OCI-LY3 (cell line): ENCODE measurements around the gene OBP2B.
"Not testable (repeated sequence)": the region's sequence is repeated elsewhere in the genome, so short reads cannot be mapped to it uniquely, and the experiment has no call there.

Experiments
- H2AFZ ChIP-seq: fragments of 200-600, 300-600 bp; shearing (Covaris generic); 2 replicates; pipeline ENCODE4 v1.6.0; 2014; ENCODE audit warnings: antibody characterized with exemption, low read depth, low read length
- H3K27ac ChIP-seq: fragments of 200-600, 300-600 bp; sonication (generic); 2 replicates; pipeline ENCODE4 v1.5.1; 2014; ENCODE audit warnings: mild to moderate bottlenecking, low read length, moderate library complexity, mixed read lengths
- H3K27me3 ChIP-seq: fragments of 200-600, 300-600 bp; sonication (generic); 2 replicates; pipeline ENCODE4 v1.6.1; 2014; ENCODE audit warnings: low read depth, low read length, mixed read lengths
- H3K36me3 ChIP-seq: fragments of 200-600, 300-600 bp; sonication (generic); replicated peaks from 2 replicates; pipeline ENCODE3; 2014; ENCODE audit warnings: low read depth, low read length, mixed read lengths
- H3K4me1 ChIP-seq: fragments of 300-600, 200-600 bp; sonication (generic); 2 replicates; pipeline ENCODE4 v1.6.1; 2014; ENCODE audit warnings: low read length, mixed read lengths
- H3K4me2 ChIP-seq: fragments of 200-600, 300-600 bp; sonication (generic); 2 replicates; pipeline ENCODE4 v1.6.1; 2014; ENCODE audit warnings: low read length, mixed read lengths
- H3K4me3 ChIP-seq: fragments of 300-600, 200-600 bp; sonication (generic); 2 replicates; pipeline ENCODE4 v1.5.1; 2014; ENCODE audit warnings: antibody characterized with exemption, mild to moderate bottlenecking, low read length, moderate library complexity
- H3K79me2 ChIP-seq: fragments of 300-600, 200-600 bp; shearing (Covaris generic); 2 replicates; pipeline ENCODE4 v1.6.1; 2014; ENCODE audit warnings: mild to moderate bottlenecking, low read length, mixed read lengths
- H3K9ac ChIP-seq: fragments of 300-600, 200-600 bp; shearing (Covaris generic); 2 replicates; pipeline ENCODE4 v1.6.0; 2014; ENCODE audit warnings: mild to moderate bottlenecking, low read length, moderate library complexity
- H3K9me3 ChIP-seq: fragments of 200-600, 300-600 bp; shearing (Covaris generic); 2 replicates; pipeline ENCODE4 v1.6.1; 2014; ENCODE audit warnings: low read length, mixed read lengths; ENCODE audit not compliant: insufficient read depth
- H4K20me1 ChIP-seq: fragments of 200-600, 300-600 bp; sonication (generic); 2 replicates; pipeline ENCODE4 v1.6.1; 2016; ENCODE audit warnings: low read length, mixed read lengths; ENCODE audit not compliant: insufficient read depth
- EZH2phosphoT487 ChIP-seq: fragments of 200-600 bp; shearing (Covaris generic); IDR thresholded peaks from 2 replicates; pipeline ENCODE4 v1.6.1; 2018; ENCODE audit warnings: antibody characterized with exemption, mixed run types, low read depth
- TF ChIP-seq, protein P1 (sequence below): fragments of 200-600, 300-600 bp; sonication (generic); IDR thresholded peaks from 2 replicates; pipeline ENCODE4 v1.5.1; 2014; ENCODE audit warnings: antibody characterized with exemption, low read length, low read depth

OBP2B gene

DNA sequence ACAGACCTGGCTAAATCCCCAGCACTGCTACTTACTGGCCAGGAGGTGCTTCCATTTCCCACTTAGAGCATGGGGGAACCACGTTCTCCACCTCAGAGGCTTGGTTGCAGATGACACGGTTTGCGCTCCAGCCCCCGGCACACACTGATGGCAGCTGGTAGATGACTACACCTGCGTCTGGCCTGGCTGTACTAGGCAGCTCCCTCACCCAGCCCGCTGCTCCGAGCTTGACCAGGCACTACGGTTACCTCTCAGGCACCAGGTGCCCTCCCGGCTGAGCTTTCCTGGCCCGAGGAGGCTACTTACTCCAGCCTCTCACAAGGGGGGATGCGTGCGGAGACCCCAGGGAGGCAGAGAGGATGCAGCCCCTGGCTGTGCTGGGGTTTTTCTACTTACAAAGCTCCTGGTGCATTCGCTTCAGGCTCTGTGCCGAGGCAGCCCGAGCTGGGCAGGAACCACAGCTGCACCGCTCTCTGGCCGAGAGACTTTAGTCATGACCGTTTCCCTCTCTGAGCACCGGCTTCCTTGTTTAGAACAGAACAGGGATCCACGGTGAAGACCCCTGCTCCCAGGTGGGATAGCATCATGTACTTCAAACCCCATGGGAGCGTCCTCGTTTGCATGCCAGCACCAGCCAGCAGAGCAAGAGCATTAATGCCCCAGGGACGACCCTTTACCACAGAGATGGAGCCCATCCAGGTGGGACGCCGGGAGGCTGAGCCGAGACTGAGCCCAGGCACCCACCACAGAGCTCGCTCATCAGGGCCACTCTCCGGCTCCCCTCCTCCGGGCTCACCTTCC is 37.7 kb downstream of the OBP2B start:
- Histone ChIP-seq H3K36me3 (no peaks in the 10 kb centered on the region), H2AFZ (no peak overlapping the region), H3K27ac (no peak overlapping the region), H3K79me2 (no peaks in the 10 kb centered on the region), H3K4me2 (peak overlapping the region; percentile 46), H3K9ac (no peak overlapping the region), H3K9me3 (no peaks in the 10 kb centered on the region), H3K4me3 (peak overlapping the region; percentile 24), H3K4me1 (peaks cover 15% of the 10 kb centered on the region), H3K27me3 (peaks cover 41% of the 10 kb centered on the region), H4K20me1 (no peaks in the 10 kb centered on the region)
- no peak for TF ChIP-seq EZH2phosphoT487
- TF ChIP-seq, protein P1, sequence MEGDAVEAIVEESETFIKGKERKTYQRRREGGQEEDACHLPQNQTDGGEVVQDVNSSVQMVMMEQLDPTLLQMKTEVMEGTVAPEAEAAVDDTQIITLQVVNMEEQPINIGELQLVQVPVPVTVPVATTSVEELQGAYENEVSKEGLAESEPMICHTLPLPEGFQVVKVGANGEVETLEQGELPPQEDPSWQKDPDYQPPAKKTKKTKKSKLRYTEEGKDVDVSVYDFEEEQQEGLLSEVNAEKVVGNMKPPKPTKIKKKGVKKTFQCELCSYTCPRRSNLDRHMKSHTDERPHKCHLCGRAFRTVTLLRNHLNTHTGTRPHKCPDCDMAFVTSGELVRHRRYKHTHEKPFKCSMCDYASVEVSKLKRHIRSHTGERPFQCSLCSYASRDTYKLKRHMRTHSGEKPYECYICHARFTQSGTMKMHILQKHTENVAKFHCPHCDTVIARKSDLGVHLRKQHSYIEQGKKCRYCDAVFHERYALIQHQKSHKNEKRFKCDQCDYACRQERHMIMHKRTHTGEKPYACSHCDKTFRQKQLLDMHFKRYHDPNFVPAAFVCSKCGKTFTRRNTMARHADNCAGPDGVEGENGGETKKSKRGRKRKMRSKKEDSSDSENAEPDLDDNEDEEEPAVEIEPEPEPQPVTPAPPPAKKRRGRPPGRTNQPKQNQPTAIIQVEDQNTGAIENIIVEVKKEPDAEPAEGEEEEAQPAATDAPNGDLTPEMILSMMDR: no peak

DNA sequence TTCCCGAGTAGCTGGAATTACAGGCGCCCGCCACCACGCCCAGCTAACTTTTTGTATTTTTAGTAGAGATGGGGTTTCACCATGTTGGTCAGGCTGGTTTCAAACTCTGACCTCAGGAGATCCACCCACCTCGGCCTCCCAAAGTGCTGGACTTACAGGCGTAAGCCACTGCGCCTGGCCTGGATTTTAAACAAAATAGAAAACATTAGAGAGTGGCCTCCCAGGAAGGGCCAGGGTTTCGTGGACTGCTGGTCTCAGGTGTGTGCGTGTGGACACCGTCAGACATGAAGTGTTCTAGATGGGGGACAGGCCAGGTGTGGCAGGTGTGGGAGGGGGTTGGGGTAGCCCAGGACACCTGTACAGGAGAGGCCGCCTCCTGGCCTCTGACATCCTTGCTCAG is 38.3 kb downstream of the OBP2B start:
- H3K4me2 ChIP-seq: peak overlapping the region; percentile 46

GRCh38 chr9:133169687-133170086 is 39.4 kb downstream of the OBP2B start:
- H3K27ac ChIP-seq, H4K20me1 ChIP-seq, H3K79me2 ChIP-seq, H3K9me3 ChIP-seq, H3K9ac ChIP-seq, H3K4me2 ChIP-seq, H2AFZ ChIP-seq, H3K4me3 ChIP-seq, H3K36me3 ChIP-seq: not testable (repeated sequence)
- Histone ChIP-seq H3K27me3 (peaks cover 35% of the 10 kb centered on the region), H3K4me1 (peaks cover 15% of the 10 kb centered on the region)

More for the DNA sequence above, 38.3 kb downstream of the OBP2B start:
- TF ChIP-seq, protein P1: no peak
- TF ChIP-seq EZH2phosphoT487: no peak
- no peak overlapping the region for H3K27ac ChIP-seq
- peaks cover 41% of the 10 kb centered on the region for H3K27me3 ChIP-seq
- no peaks in the 10 kb centered on the region for H3K9me3 ChIP-seq
- H4K20me1 ChIP-seq: no peaks in the 10 kb centered on the region
- H3K4me1 ChIP-seq: peaks cover 15% of the 10 kb centered on the region
- no peaks in the 10 kb centered on the region for H3K36me3 ChIP-seq
- H3K79me2 ChIP-seq: no peaks in the 10 kb centered on the region
- H3K4me3 ChIP-seq: peak overlapping the region; percentile 24; the same call in 1 of the 2 replicates
- no peak overlapping the region for H2AFZ ChIP-seq
- H3K9ac ChIP-seq: no peak overlapping the region

GRCh38 chr9:133169102-133169501 is 39.9 kb downstream of the OBP2B start:
- H3K4me3 ChIP-seq: no peak overlapping the region
- H3K9ac ChIP-seq: no peak overlapping the region
- no peak overlapping the region for H3K4me2 ChIP-seq
- peaks cover 18% of the 10 kb centered on the region for H3K4me1 ChIP-seq
- no peaks in the 10 kb centered on the region for H4K20me1 ChIP-seq
- no peaks in the 10 kb centered on the region for H3K36me3 ChIP-seq
- no peak overlapping the region for H2AFZ ChIP-seq
- H3K79me2 ChIP-seq: no peaks in the 10 kb centered on the region
- no peaks in the 10 kb centered on the region for H3K9me3 ChIP-seq
- peaks cover 33% of the 10 kb centered on the region for H3K27me3 ChIP-seq
- H3K27ac ChIP-seq: no peak overlapping the region
- TF ChIP-seq, protein P1: no peak
- no peak for TF ChIP-seq EZH2phosphoT487
